ENCODE results near the gene THAP7.

- TF ChIP-seq, protein P1, sequence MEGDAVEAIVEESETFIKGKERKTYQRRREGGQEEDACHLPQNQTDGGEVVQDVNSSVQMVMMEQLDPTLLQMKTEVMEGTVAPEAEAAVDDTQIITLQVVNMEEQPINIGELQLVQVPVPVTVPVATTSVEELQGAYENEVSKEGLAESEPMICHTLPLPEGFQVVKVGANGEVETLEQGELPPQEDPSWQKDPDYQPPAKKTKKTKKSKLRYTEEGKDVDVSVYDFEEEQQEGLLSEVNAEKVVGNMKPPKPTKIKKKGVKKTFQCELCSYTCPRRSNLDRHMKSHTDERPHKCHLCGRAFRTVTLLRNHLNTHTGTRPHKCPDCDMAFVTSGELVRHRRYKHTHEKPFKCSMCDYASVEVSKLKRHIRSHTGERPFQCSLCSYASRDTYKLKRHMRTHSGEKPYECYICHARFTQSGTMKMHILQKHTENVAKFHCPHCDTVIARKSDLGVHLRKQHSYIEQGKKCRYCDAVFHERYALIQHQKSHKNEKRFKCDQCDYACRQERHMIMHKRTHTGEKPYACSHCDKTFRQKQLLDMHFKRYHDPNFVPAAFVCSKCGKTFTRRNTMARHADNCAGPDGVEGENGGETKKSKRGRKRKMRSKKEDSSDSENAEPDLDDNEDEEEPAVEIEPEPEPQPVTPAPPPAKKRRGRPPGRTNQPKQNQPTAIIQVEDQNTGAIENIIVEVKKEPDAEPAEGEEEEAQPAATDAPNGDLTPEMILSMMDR (IDR thresholded peaks at IDR 0.05) = no peak
- TF ChIP-seq ZFX (IDR thresholded peaks at IDR 0.05; ENCODE audit: borderline replicate concordance) = no peak
Observed at GRCh38 chr22:20964799-20965103, 37.2 kb downstream of the THAP7 start.
